Epithelial cell of prostate (primary cell): ENCODE data around the gene HERC3.
A peak's percentile ranks its signal among the peaks of the same experiment; 100 is the strongest.

ENCODE experiments used
- DNase-seq: peaks from one replicate; pipeline ENCODE4 v3.0.0-alpha.2; 2011; ENCODE audit warnings: low read depth, low spot score
- H3K27ac ChIP-seq: fragments of 450-650 bp; 2 replicates; pipeline ENCODE4 v1.5.1; 2017; ENCODE audit warnings: mild to moderate bottlenecking

The HERC3 gene

GRCh38 chr4:88655226-88655625 is 62.9 kb downstream of the HERC3 start:
- H3K27ac ChIP-seq = no peak overlapping the region
- DNase-seq = no peak

- peak; percentile 43 for DNase-seq
- peak overlapping the region; percentile 58 for H3K27ac ChIP-seq
Observed at GRCh38 chr4:88659055-88659889, 67.0 kb downstream of the HERC3 start.

- H3K27ac ChIP-seq = peak overlapping the region; percentile 58
- DNase-seq = no peak
Observed at GRCh38 chr4:88659890-88660208, 67.6 kb downstream of the HERC3 start.

GRCh38 chr4:88660446-88661294 is 68.4 kb downstream of the HERC3 start:
- DNase-seq = no peak
- peak overlapping the region; percentile 58 for H3K27ac ChIP-seq

- peak; percentile 45 for DNase-seq
- peak overlapping the region; percentile 58 for H3K27ac ChIP-seq
Observed at GRCh38 chr4:88661739-88662138, 69.5 kb downstream of the HERC3 start.

GRCh38 chr4:88672987-88673386 is 80.7 kb downstream of the HERC3 start:
- no peak overlapping the region for H3K27ac ChIP-seq
- no peak for DNase-seq

GRCh38 chr4:88673886-88674285 is 81.6 kb downstream of the HERC3 start:
- H3K27ac ChIP-seq = no peak overlapping the region
- DNase-seq = no peak

GRCh38 chr4:88674565-88674964 is 82.3 kb downstream of the HERC3 start:
- no peak overlapping the region for H3K27ac ChIP-seq
- DNase-seq = no peak

GRCh38 chr4:88674979-88675378 is 82.7 kb downstream of the HERC3 start:
- no peak overlapping the region for H3K27ac ChIP-seq
- no peak for DNase-seq

- no peak overlapping the region for H3K27ac ChIP-seq
- no peak for DNase-seq
Observed at GRCh38 chr4:88675543-88675942, 83.3 kb downstream of the HERC3 start.

GRCh38 chr4:88681209-88681608 is 88.9 kb downstream of the HERC3 start:
- DNase-seq = no peak
- H3K27ac ChIP-seq = no peak overlapping the region

GRCh38 chr4:88690355-88690754 is 98.1 kb downstream of the HERC3 start:
- H3K27ac ChIP-seq = no peak overlapping the region
- no peak for DNase-seq

- no peak overlapping the region for H3K27ac ChIP-seq
- no peak for DNase-seq
Observed at GRCh38 chr4:88693792-88694191, 101.5 kb downstream of the HERC3 start.

GRCh38 chr4:88696630-88697029 is 104.3 kb downstream of the HERC3 start:
- no peak overlapping the region for H3K27ac ChIP-seq
- DNase-seq = no peak

- no peak overlapping the region for H3K27ac ChIP-seq
- no peak for DNase-seq
Observed at GRCh38 chr4:88697141-88697540, 104.9 kb downstream of the HERC3 start.

GRCh38 chr4:88697588-88698329 is 105.5 kb downstream of the HERC3 start, which contains the start of gene NAP1L5:
Gene NAP1L5, minus strand, starts transcription at chr4:88697829. Its CDS starts 75 bp downstream, at chr4:88697754.
- H3K27ac ChIP-seq = no peak within 1 kb of the TSS
- DNase-seq = no peak

GRCh38 chr4:88698519-88698918 is 106.2 kb downstream of the HERC3 start:
- H3K27ac ChIP-seq = no peak overlapping the region

GRCh38 chr4:88702782-88703181 is 110.5 kb downstream of the HERC3 start:
- no peak for DNase-seq

More at GRCh38 chr4:88698519-88698918, 106.2 kb downstream of the HERC3 start:
- DNase-seq = no peak

GRCh38 chr4:88705223-88705622 is 112.9 kb downstream of the HERC3 start:
- no peak overlapping the region for H3K27ac ChIP-seq
- no peak for DNase-seq

More at GRCh38 chr4:88702782-88703181, 110.5 kb downstream of the HERC3 start:
- no peak overlapping the region for H3K27ac ChIP-seq

GRCh38 chr4:88705805-88706492 is 113.7 kb downstream of the HERC3 start:
- no peak overlapping the region for H3K27ac ChIP-seq
- DNase-seq = no peak
